Measurements from ENCODE around the gene UBR1. TPM values are rescaled to one million over a fixed set of nuclear protein-coding genes. Genes with fewer than 3 reads are reported as not detected.

The UBR1 gene
- total RNA-seq, 4 donors from 2014 or later, result 21.3 to 40.7 (median 28.7) TPM

- Histone ChIP-seq H3K36me3 (no peaks in the 10 kb centered on the region), H3K4me1 (peaks cover 5 to 9% (median 7%) of the 10 kb centered on the region in 4 donors), H3K9me3 (no peaks in the 10 kb centered on the region), H3K27ac (replicated peaks in 1 of 4) (no peak overlapping the region), H3K4me3 (no peak overlapping the region), H3K27me3 (no peaks in the 10 kb centered on the region)
- no peak for DNase-seq (ENCODE audit: extremely low spot score)
- intact Hi-C loops (cut with DNase I), result no loop called here
- no peak for TF ChIP-seq POLR2AphosphoS5 (IDR thresholded peaks at IDR 0.05)
- TF ChIP-seq CTCF (IDR thresholded peaks at IDR 0.05), result no peak
- no peak for TF ChIP-seq EP300 (IDR thresholded peaks at IDR 0.05)
- no peak for TF ChIP-seq POLR2A (IDR thresholded peaks at IDR 0.05; ENCODE audit: low read depth)
- WGBS, result 48% methylated on average over 1 of the region's 1 CpG
Observed at GRCh38 chr15:43118286-43118685, 12.4 kb upstream of the UBR1 start.

DNA sequence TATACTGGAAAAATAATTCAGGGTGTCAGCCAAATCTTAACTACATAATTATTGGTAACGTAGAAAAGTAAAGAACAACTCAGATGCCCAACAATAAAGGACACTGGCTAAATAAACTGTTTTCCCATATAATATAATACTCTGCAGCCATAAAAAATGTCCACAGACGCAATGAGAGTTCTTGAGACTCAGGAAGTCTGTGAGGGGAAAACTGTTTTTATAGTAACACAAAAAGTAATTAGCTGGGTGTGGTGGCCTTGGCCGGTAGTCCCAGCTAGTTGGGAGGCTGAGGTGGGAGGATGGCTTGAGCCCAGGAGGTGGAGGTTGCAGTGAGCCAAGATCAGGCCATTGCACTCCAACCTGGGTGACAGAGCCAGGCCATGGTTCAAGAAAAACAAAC, 5.5 kb upstream of the UBR1 start:
- H3K4me3 ChIP-seq, result no peak overlapping the region
- no peak overlapping the region for H3K27ac ChIP-seq (replicated peaks in 1 of 4)
- H3K36me3 ChIP-seq, result no peaks in the 10 kb centered on the region
- no peaks in the 10 kb centered on the region for H3K27me3 ChIP-seq
- H3K4me1 ChIP-seq, result peaks cover 4 to 7% (median 6%) of the 10 kb centered on the region in 4 donors
- TF ChIP-seq POLR2AphosphoS5 (IDR thresholded peaks at IDR 0.05) (no peak), POLR2A (IDR thresholded peaks at IDR 0.05; ENCODE audit: low read depth) (no peak), EP300 (IDR thresholded peaks at IDR 0.05) (no peak), CTCF (IDR thresholded peaks at IDR 0.05) (no peak)
- intact Hi-C loops (cut with DNase I), result no loop called here
- 70% methylated on average over 3 of the region's 3 CpGs for WGBS
- H3K9me3 ChIP-seq, result no peaks in the 10 kb centered on the region
- DNase-seq (ENCODE audit: extremely low spot score), result no peak

GRCh38 chr15:43107751-43108150, 1.9 kb upstream of the UBR1 start:
- intact Hi-C loops (cut with DNase I), result no loop called here
- Histone ChIP-seq H3K36me3 (no peaks in the 10 kb centered on the region), H3K9me3 (no peaks in the 10 kb centered on the region), H3K27ac (replicated peaks in 1 of 4) (no peak overlapping the region), H3K27me3 (no peaks in the 10 kb centered on the region), H3K4me1 (peaks cover 23 to 33% (median 32%) of the 10 kb centered on the region in 4 donors), H3K4me3 (no peak overlapping the region)
- WGBS, result 100% methylated on average over 1 of the region's 1 CpG
- no peak for DNase-seq (ENCODE audit: extremely low spot score)
- TF ChIP-seq EP300 (IDR thresholded peaks at IDR 0.05), result no peak
- TF ChIP-seq CTCF (IDR thresholded peaks at IDR 0.05), result no peak
- TF ChIP-seq POLR2A (IDR thresholded peaks at IDR 0.05; ENCODE audit: low read depth), result no peak
- TF ChIP-seq POLR2AphosphoS5 (IDR thresholded peaks at IDR 0.05), result no peak

DNA sequence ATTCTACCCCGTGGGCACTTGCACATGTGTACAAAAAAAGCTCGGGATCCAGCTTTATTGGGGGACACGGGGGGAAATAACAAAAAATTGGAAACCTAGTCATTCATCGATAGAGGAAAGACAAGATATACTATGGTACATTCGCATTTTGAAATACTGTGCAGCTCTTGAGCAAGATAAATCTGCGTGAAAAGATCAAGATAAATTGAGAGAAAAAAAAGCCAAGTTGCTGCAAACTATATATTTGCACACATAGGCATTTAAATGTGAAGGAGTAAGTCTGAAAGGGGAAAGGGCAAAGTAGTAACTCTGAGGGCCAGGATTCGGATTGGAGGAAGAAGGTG, 620 bp upstream of the UBR1 start:
- H3K27ac ChIP-seq (replicated peaks in 1 of 4), result peak overlapping the region; percentile 80 to 87 (median 87)
- no peak for DNase-seq (ENCODE audit: extremely low spot score)
- TF ChIP-seq CTCF (IDR thresholded peaks at IDR 0.05) (no peak), POLR2A (IDR thresholded peaks at IDR 0.05; ENCODE audit: low read depth) (no peak), POLR2AphosphoS5 (IDR thresholded peaks at IDR 0.05) (no peak), EP300 (IDR thresholded peaks at IDR 0.05) (no peak)
- intact Hi-C loops (cut with DNase I), result no loop called here
- H3K9me3 ChIP-seq, result no peaks in the 10 kb centered on the region
- H3K27me3 ChIP-seq, result no peaks in the 10 kb centered on the region
- peaks cover 0 to 1% (median 0%) of the 10 kb centered on the region in 4 donors for H3K36me3 ChIP-seq
- peaks cover 23 to 41% (median 40%) of the 10 kb centered on the region in 4 donors for H3K4me1 ChIP-seq
- peak overlapping the region; percentile 66 to 87 (median 79) for H3K4me3 ChIP-seq
- 24% methylated on average over 7 of the region's 7 CpGs for WGBS

- 9% methylated on average over 11 of the region's 11 CpGs for WGBS
- intact Hi-C loops (cut with DNase I), result no loop called here
- DNase-seq (ENCODE audit: extremely low spot score), result no peak
- peak overlapping the region; percentile 66 to 87 (median 79) for H3K4me3 ChIP-seq
- peaks cover 5 to 14% (median 10%) of the 10 kb centered on the region in 4 donors for H3K36me3 ChIP-seq
- TF ChIP-seq CTCF (IDR thresholded peaks at IDR 0.05) (no peak), POLR2AphosphoS5 (IDR thresholded peaks at IDR 0.05) (no peak), POLR2A (IDR thresholded peaks at IDR 0.05; ENCODE audit: low read depth) (no peak), EP300 (IDR thresholded peaks at IDR 0.05) (no peak)
- H3K4me1 ChIP-seq, result peaks cover 23 to 41% (median 40%) of the 10 kb centered on the region in 4 donors
- no peaks in the 10 kb centered on the region for H3K9me3 ChIP-seq
- peak overlapping the region; percentile 80 to 87 (median 87) for H3K27ac ChIP-seq (replicated peaks in 1 of 4)
- no peaks in the 10 kb centered on the region for H3K27me3 ChIP-seq
Observed at GRCh38 chr15:43105077-43105736, 631 bp downstream of the UBR1 start.
